GM12878 (cell line): ENCODE measurements around the gene UQCRFS1. TPM values are rescaled to one million over a fixed set of nuclear protein-coding genes. Genes with fewer than 3 reads are reported as not detected.

ENCODE experiments used
- ATAC-seq: fragments of 200-7000 bp; cut with Tn5 transposase; 3 replicates; pipeline ENCODE4 v1.9.1; 2020; ENCODE audit warnings: mild to moderate bottlenecking, moderate library complexity
- BruUV-seq: library from RNA; stranded (reverse); fragments of 400-500 nt; replicated peaks from 2 replicates; lab custom pipeline; 2021; lab: Mats Ljungman, UMichigan
- CTCF ChIA-PET: fragments of 300-600 bp; sonication (Branson Sonifier 250); formaldehyde crosslinking; extraction: SDS; loops from one replicate; lab custom pipeline; 2021; ENCODE audit warnings: inconsistent platforms; lab: Yijun Ruan, JAX
- POLR2A ChIA-PET: fragments of 350-600 bp; formaldehyde crosslinking; extraction: SDS; loops from one replicate; lab custom pipeline; 2021; ENCODE audit warnings: inconsistent platforms; lab: Charles Lee
- RAD21 ChIA-PET: fragments of 300-600 bp; sonication (Branson Sonifier 250); formaldehyde crosslinking; loops from one replicate; lab custom pipeline; 2023; ENCODE audit warnings: antibody characterized with exemption; ENCODE audit not compliant: unreplicated experiment; lab: Charles Lee
- SMC1A ChIA-PET: fragments of 300-600 bp; sonication (Branson Sonifier 250); formaldehyde crosslinking; loops from one replicate; lab custom pipeline; 2023; ENCODE audit not compliant: unreplicated experiment, uncharacterized antibody; lab: Charles Lee
- DNase-seq: peaks from one replicate; pipeline ENCODE4 v3.0.0-alpha.2; 2011; ENCODE audit warnings: low read depth, low spot score
- FAIRE-seq: peaks from 3 replicates; lab custom pipeline; 2011; peaks lifted over from hg19 to GRCh38; lab: Jason Lieb, UNC
- H2AFZ ChIP-seq: 2 replicates; pipeline ENCODE4 v1.6.0; 2011; ENCODE audit warnings: low read depth, low read length, control low read depth; ENCODE audit not compliant: control insufficient read depth
- H3K27ac ChIP-seq: 2 replicates; pipeline ENCODE4 v1.5.1; 2011; ENCODE audit warnings: control low read depth; ENCODE audit not compliant: control insufficient read depth, insufficient read depth
- H3K27me3 ChIP-seq, 2 experiments: replicated peaks in 1 of 2; 2 replicates each; pipeline versions ENCODE4 v1.6.0 to v1.6.1; 2011; ENCODE audit warnings: low read length in 1 of 2; ENCODE audit not compliant: control insufficient read depth in 2 of 2, insufficient read depth in 2 of 2
- H3K36me3 ChIP-seq, 2 experiments: 2 replicates each; pipeline ENCODE4 v1.5.1; 2011; ENCODE audit warnings: low read length in 1 of 2; ENCODE audit not compliant: control insufficient read depth in 2 of 2, insufficient read depth in 2 of 2
- H3K4me1 ChIP-seq: 2 replicates; pipeline ENCODE4 v1.6.1; 2011; ENCODE audit warnings: mild to moderate bottlenecking, low read length, moderate library complexity, mixed read lengths; ENCODE audit not compliant: control insufficient read depth, insufficient read depth
- H3K4me2 ChIP-seq: 2 replicates; pipeline ENCODE4 v1.6.0; 2011; ENCODE audit warnings: control low read depth; ENCODE audit not compliant: control insufficient read depth, insufficient read depth
- H3K4me3 ChIP-seq: fragments of 200-600 bp; sonication (generic); 2 replicates; pipeline ENCODE4 v1.5.1; 2016
- H3K79me2 ChIP-seq: 2 replicates; pipeline ENCODE4 v1.6.0; 2011; ENCODE audit warnings: low read length; ENCODE audit not compliant: control insufficient read depth, insufficient read depth
- H3K9ac ChIP-seq: 2 replicates; pipeline ENCODE4 v1.8.0; 2011; ENCODE audit warnings: low read length, control low read depth, mixed read lengths; ENCODE audit not compliant: control insufficient read depth, insufficient read depth
- H3K9me3 ChIP-seq: replicated peaks from 3 replicates; pipeline ENCODE4 v1.5.1; 2011; ENCODE audit warnings: mild to moderate bottlenecking, low read length; ENCODE audit not compliant: control insufficient read depth, insufficient read depth
- H4K20me1 ChIP-seq: 2 replicates; pipeline ENCODE4 v1.6.0; 2011; ENCODE audit not compliant: control insufficient read depth, insufficient read depth
- BCL11A ChIP-seq: IDR thresholded peaks from 2 replicates; pipeline ENCODE4 v1.6.1; 2011; ENCODE audit warnings: low read depth, low read length
- CEBPZ ChIP-seq: fragments of 150-350 bp; IDR thresholded peaks from 2 replicates; pipeline ENCODE4 v1.6.1; 2016; ENCODE audit warnings: low read depth, low read length
- JUNB ChIP-seq: IDR thresholded peaks from 2 replicates; pipeline ENCODE4 v1.6.1; 2016; ENCODE audit warnings: antibody characterized with exemption, mild to moderate bottlenecking
- RB1 ChIP-seq: fragments of 450-650 bp; formaldehyde crosslinking; IDR thresholded peaks from 2 replicates; pipeline ENCODE4 v1.6.1; 2017; ENCODE audit warnings: mild to moderate bottlenecking, borderline replicate concordance
- ZBTB4 ChIP-seq: fragments of 450-650 bp; formaldehyde crosslinking; IDR thresholded peaks from 2 replicates; pipeline ENCODE4 v1.4.0; 2022; ENCODE audit warnings: mild to moderate bottlenecking, moderate library complexity
- WGBS: methylation state at CpG from one replicate; pipeline ENCODE4 v1.1.6; 2016; ENCODE audit warnings: low lambda C conversion rate; ENCODE audit not compliant: insufficient replicate concordance, insufficient coverage; ENCODE audit errors: missing lambda C conversion rate; 5-methylcytosine and 5-hydroxymethylcytosine counted together
- in situ Hi-C: fragments of 300-500 bp; cut with MboI; formaldehyde crosslinking; loops from 9 replicates; pipeline ENCODE4 v1.14.3; 2018; ENCODE audit warnings: mixed read lengths
- intact Hi-C: fragments of 100-400 bp; cut with micrococcal nuclease; formaldehyde crosslinking; loops from one replicate; pipeline ENCODE4 v1.14.2; 2022; ENCODE audit not compliant: unreplicated experiment
- polyA plus RNA-seq, 11 experiments: library from polyadenylated mRNA; depleted of rRNA in 4 of 11; unstranded in 6 of 11; stranded (reverse) in 5 of 11; fragments of >200 nt; fragmentation: Nextera tagmentation in 4 of 11; fragmentation: Illumina TruSeq in 1 of 11; extraction: Ambion mirVana in 4 of 11; extraction: Trizol in 1 of 11; gene quantifications; 1 replicate in 1 of 11; 2 replicates in 10 of 11; pipeline versions ENCODE4 v1.2.1 to v1.2.3, GENCODE V29; 2011 to 2016; ENCODE audit warnings: inconsistent platforms in 2 of 11, missing spikeins in 2 of 11, low read depth in 1 of 11
- total RNA-seq, 4 experiments: library from RNA; depleted of rRNA in 3 of 4; stranded (reverse); fragments of >200 nt in 3 of 4; fragmentation: Illumina TruSeq in 1 of 4; extraction: Trizol in 1 of 4; gene quantifications; 2 replicates each; pipeline versions ENCODE4 v1.2.1 to v1.2.3, GENCODE V29; 2013 to 2021

Gene UQCRFS1
- total and polyA plus RNA-seq, 10 of the 15 experiments (the other 5 are each of a cell fraction or from before 2014, with no cell fraction given), result 9.3 to 125 (median 67.9) TPM

- ChIA-PET CTCF (interaction anchor here (1.4 kb wide), 1 partner anchor 9 kb away, joined by 3 read pairs; no protein-coding TSS in a partner anchor), POLR2A (interaction anchor here (0.7 kb wide), 1 partner anchor 44 kb away, joined by 8 read pairs; no protein-coding TSS in a partner anchor), SMC1A (no interaction called here), RAD21 (no interaction called here)
- BruUV-seq, result no TSS peak
- TF ChIP-seq BCL11A (no peak), ZBTB4 (no peak), RB1 (no peak), CEBPZ (no peak), JUNB (no peak)
- no peaks in the 10 kb centered on the region for H3K27me3 ChIP-seq
- FAIRE-seq (no peak), DNase-seq (no peak), ATAC-seq (no peak)
- no peaks in the 10 kb centered on the region for H3K36me3 ChIP-seq
- H3K79me2 ChIP-seq, result no peaks in the 10 kb centered on the region
- no peak overlapping the region for H3K4me2 ChIP-seq
- H3K9ac ChIP-seq, result no peak overlapping the region
- H3K4me3 ChIP-seq, result no peak overlapping the region
- no peaks in the 10 kb centered on the region for H3K9me3 ChIP-seq
- no peaks in the 10 kb centered on the region for H4K20me1 ChIP-seq
- H3K4me1 ChIP-seq, result no peaks in the 10 kb centered on the region
- in situ Hi-C loops (no loop called here), intact Hi-C loops (no loop called here)
- H3K27ac ChIP-seq, result no peak overlapping the region
- WGBS, result 40% methylated on average over 6 of the region's 6 CpGs
- no peak overlapping the region for H2AFZ ChIP-seq
Observed at GRCh38 chr19:29245215-29245614, 32.3 kb upstream of the UQCRFS1 start.
